GM18505 (cell line): Measurements from ENCODE around the gene CRIP2.

ENCODE experiments used
- ATAC-seq: cut with Tn5 transposase; IDR thresholded peaks from one replicate; pipeline ENCODE4 v1.9.1; 2021; ENCODE audit not compliant: unreplicated experiment
- POLR2A ChIP-seq: IDR thresholded peaks from 4 replicates; pipeline ENCODE4 v1.6.1; 2011; ENCODE audit warnings: borderline replicate concordance; ENCODE audit not compliant: insufficient read depth, insufficient read length; ENCODE audit errors: extremely low read depth

The CRIP2 gene

DNA sequence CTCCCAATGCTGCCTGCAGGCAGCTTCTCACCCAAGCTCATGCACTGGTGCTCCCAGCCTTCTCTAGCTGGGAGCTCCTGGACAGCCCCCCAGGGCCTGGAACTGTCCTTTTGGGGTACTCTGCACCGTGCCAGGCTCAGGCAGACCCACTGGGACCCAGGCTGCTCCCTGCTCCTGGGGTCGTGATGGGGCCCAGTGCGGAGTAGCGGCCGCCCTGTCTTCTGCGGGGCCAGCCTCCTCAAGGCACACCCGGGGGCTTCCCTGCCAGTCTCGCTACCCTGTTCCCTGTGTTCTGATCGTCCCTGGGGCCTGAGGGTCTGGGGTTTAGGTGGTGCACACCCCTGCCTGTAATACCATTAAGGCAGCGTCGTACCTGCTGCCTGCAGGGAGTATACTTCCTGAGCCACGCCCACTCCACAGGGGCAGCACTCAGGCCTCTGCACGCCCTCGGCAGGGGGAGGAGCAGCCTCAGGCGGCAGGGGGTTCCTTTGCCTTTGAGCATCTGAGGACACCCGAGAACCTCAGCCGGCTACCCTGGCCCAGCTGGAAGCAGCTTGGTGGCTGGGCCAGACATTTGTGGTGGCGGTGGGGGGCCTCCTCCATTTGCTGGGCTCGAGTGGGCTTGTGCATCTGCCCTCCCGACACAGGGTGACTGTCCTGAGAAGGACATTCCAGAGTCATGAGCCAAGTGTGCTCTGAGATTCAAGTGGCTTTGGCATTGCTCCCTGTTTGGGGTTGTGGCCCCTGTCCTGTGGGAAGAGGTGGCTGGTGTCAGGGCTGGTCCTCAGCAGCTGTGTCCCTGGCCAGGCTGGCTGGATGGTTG lies 9.2 kb upstream of the CRIP2 start:
- no peak for TF ChIP-seq POLR2A
- no peak for ATAC-seq

DNA sequence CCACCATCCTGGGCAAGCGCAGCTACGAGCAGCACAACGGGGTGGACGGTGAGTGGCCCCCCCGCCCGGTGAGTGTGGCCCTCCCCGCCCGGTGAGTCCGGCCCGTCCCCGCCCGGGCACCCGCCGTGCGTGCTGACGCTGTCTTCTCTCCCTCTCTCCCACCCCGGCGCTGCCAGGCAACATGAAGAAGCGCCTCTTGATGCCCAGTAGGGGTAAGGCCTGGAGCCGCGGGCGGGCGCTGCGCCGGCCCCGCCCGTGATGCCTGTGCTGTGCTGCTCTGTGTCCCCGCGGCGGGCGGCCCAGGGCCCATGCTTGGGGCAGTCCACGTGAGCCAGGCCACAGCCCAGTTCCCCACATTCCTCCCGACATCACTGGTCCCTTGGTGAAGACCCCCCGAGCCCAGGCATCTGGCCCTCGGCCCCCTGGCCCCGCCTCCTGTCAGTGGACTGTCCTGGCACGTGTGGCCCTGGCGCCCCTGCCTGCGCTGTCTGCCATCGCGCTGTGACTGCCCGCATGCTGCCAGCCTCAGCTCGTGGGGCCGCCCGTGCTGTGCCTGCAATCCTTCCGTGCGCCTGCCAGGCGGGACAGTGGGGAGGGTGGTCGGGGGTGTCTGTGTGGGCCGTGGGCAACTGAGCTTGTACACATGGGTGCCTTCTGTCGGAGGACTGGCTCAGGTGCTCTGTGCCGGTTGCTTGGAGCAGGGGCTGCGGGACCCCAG lies 7.9 kb upstream of the CRIP2 start:
- TF ChIP-seq POLR2A = no peak
- no peak for ATAC-seq

DNA sequence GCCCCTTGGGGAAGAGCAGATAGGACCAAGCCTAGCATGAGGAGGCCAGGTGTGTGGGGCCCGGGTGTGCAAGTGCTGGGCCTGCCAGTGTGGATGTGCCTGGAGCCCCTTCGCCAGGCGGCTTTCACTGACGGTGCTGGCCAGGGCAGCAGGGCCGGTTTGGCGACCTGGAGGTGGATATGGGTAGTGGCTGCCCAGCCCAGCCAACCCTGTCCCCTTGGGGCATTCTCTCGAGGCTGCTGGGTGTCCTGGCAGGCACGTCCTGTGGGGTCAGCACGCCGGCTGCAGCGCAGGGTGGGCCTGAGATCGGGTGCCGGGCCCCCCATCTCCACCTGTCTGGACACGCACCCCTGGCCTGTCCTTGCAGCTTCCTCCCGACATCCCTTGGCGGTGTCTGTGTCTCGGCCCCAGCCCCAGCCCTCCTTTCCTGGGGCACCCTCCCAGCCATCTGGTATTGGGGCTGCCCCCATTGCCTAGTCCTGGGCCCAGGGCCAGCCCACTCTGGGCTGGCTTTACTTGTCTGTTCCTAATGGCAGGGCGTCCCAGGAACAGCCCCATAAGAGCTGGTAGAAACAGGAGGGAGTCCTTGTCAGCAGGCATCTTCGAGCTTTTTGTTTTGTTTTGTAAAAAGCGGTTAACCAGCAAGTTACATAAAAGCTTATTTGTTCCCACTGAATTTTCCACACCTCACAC lies 7.2 kb upstream of the CRIP2 start:
- TF ChIP-seq POLR2A = no peak
- no peak for ATAC-seq

DNA sequence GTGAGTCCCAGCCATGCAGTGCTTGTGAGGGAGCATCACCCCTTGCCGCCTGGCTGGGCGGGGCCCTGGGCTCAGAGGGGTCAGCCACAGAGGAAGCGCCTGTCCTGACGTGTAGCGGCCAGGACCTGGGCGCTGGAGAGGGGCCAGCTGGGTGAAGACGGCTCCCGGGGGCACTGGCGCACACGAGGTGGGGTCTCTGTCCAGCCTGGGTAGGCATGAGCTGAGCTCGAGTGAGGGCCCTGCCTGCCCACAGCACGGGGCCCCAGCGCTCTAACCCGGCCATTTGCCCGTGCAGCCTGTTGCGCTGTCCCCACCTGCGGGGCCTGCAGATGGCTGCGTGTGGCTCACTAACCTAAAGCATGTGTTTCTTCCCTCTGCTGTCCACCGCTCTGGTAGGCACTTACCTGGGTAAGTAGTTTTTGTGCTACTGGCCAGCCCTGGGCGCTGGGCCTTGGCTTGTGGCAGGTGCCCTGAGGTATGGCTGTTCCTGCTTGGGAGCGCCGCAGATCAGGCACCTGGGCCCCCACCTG lies 6.6 kb upstream of the CRIP2 start:
- no peak for TF ChIP-seq POLR2A
- ATAC-seq = no peak

DNA sequence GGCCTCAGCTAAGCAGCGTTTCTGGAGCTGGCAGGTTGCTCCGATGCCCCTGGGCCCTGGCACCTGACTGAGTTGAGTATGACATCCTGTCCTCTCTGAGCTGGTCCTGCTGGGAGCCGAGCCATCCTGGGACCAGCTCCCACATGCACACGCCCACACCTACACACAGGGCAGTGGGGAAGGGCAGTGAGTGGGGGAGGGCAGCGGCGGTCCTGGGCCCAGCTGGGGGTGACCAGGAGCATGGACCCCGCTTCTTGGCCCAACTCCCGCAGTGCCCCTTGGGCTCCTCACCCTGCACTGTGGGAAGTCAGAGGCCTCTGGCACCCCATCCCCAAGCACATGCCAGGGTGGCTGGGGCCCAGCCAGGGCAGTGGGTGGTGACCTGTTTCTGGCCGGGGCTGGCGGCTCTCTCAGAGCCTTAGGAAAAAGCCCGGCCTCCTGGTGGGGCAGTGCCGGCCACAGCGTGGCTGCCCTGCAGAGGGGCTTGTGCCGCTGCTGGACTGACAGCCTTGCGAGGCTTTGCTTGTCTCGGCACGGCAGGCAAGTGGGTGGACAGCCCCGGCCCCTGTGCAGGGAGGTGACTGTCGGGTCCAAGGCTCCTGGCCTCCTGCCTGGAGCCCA lies 5.9 kb upstream of the CRIP2 start:
- TF ChIP-seq POLR2A = no peak
- ATAC-seq = no peak

GRCh38 chr14:105469456-105470349 lies 4.9 kb upstream of the CRIP2 start:
- TF ChIP-seq POLR2A = no peak
- ATAC-seq = no peak

GRCh38 chr14:105470350-105471296 lies 4.0 kb upstream of the CRIP2 start:
- no peak for TF ChIP-seq POLR2A
- ATAC-seq = no peak

- no peak for TF ChIP-seq POLR2A
- no peak for ATAC-seq
Observed at GRCh38 chr14:105471297-105471821, 3.3 kb upstream of the CRIP2 start.

DNA sequence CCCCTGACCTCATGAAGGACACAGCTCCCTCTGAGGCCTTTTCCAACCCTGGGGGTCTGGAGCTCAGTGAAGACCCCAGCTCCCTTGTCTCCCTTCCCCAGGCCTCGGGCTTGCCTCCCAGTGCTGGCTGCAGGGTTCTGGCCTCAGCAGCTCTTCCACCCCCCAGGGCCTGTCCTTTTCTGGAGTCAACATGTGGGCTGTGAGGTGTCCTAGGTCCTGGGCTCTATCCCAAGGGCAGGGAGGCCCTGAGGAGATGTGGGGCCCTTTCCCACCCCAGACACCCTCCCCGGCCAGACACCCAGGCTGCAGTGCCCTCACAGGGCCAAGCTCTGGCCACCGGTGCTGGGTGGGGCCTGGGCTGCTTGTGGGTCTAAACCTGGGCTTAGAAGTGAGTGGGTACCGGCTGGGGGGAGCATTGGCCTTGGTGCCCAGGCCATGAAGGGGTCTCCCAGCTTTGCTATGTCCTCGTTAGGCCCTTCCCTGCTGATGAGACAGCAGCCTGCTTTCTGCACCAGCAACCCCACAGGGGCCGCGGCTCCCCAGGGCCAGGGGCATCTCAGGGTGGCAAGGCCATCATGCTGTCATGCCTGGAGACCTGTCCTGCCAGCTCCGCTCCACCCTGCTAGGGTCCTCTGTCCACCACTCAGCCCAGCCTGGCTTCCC lies 2.7 kb upstream of the CRIP2 start:
- ATAC-seq = no peak
- TF ChIP-seq POLR2A = no peak

- TF ChIP-seq POLR2A = no peak
- ATAC-seq = no peak
Observed at GRCh38 chr14:105472486-105472991, 2.1 kb upstream of the CRIP2 start.
